MM.1S (cell line): Measurements from ENCODE around the gene BMPR1A.

Experiments
- DNase-seq: peaks from one replicate; pipeline ENCODE4 v3.0.0-alpha.2; 2015
- H2AFZ ChIP-seq: fragments of 300-600 bp; sonication (generic); 2 replicates; pipeline ENCODE4 v1.6.0; 2016; ENCODE audit warnings: antibody characterized with exemption, low read length
- H3F3A ChIP-seq: fragments of 300-600 bp; sonication (generic); 2 replicates; pipeline ENCODE4 v1.6.1; 2016; ENCODE audit warnings: mild to moderate bottlenecking, antibody characterized with exemption, low read length, moderate library complexity, mixed read lengths; ENCODE audit not compliant: insufficient read depth
- H3K27ac ChIP-seq: fragments of 300-600 bp; sonication (generic); 2 replicates; pipeline ENCODE4 v1.5.1; 2016; ENCODE audit warnings: mild to moderate bottlenecking, low read length
- H3K27me3 ChIP-seq: fragments of 300-600 bp; sonication (generic); replicated peaks from 2 replicates; pipeline ENCODE4 v1.6.0; 2016; ENCODE audit warnings: low read length; ENCODE audit not compliant: insufficient read depth
- H3K36me3 ChIP-seq: fragments of 300-600 bp; sonication (generic); replicated peaks from 2 replicates; pipeline ENCODE4 v1.6.1; 2016; ENCODE audit warnings: mild to moderate bottlenecking, low read length, mixed read lengths; ENCODE audit not compliant: insufficient read depth
- H3K4me1 ChIP-seq: fragments of 300-600 bp; sonication (generic); 2 replicates; pipeline ENCODE4 v1.6.1; 2016; ENCODE audit warnings: low read length, mixed read lengths
- H3K4me2 ChIP-seq: fragments of 300-600 bp; sonication (generic); 2 replicates; pipeline ENCODE4 v1.6.0; 2016; ENCODE audit warnings: low read depth, low read length
- H3K4me3 ChIP-seq: fragments of 300-600 bp; sonication (generic); 2 replicates; pipeline ENCODE4 v1.5.1; 2016; ENCODE audit warnings: low read length, mixed read lengths
- H3K79me2 ChIP-seq: fragments of 300-600 bp; sonication (generic); 2 replicates; pipeline ENCODE4 v1.6.1; 2016; ENCODE audit warnings: mixed run types, low read length, mixed read lengths
- H3K9ac ChIP-seq: fragments of 300-600 bp; sonication (generic); 2 replicates; pipeline ENCODE4 v1.6.1; 2016; ENCODE audit warnings: low read length, mixed read lengths
- H3K9me2 ChIP-seq: fragments of 300-600 bp; sonication (generic); replicated peaks from 2 replicates; pipeline ENCODE4 v1.6.1; 2016; ENCODE audit warnings: mild to moderate bottlenecking, low read length, mixed read lengths; ENCODE audit not compliant: insufficient read depth
- H3K9me3 ChIP-seq: fragments of 300-600 bp; sonication (generic); replicated peaks from 2 replicates; pipeline ENCODE4 v1.6.1; 2016; ENCODE audit warnings: mild to moderate bottlenecking, low read length, mixed read lengths; ENCODE audit not compliant: insufficient read depth
- H4K20me1 ChIP-seq: fragments of 300-600 bp; sonication (generic); 2 replicates; pipeline ENCODE4 v1.6.1; 2016; ENCODE audit warnings: mild to moderate bottlenecking, low read length, moderate library complexity, mixed read lengths; ENCODE audit not compliant: insufficient read depth
- EZH2 ChIP-seq: fragments of 300-600 bp; sonication (generic); optimal IDR thresholded peaks from 2 replicates; pipeline ENCODE3; 2017; ENCODE audit warnings: low read depth, mild to moderate bottlenecking, antibody characterized with exemption, low read length, mixed read lengths
- EZH2phosphoT487 ChIP-seq: fragments of 300-600 bp; sonication (generic); IDR thresholded peaks from 2 replicates; pipeline ENCODE4 v1.6.1; 2018; ENCODE audit warnings: antibody characterized with exemption, low read length
- TF ChIP-seq, protein P1 (sequence below): fragments of 300-600 bp; sonication (generic); IDR thresholded peaks from 2 replicates; pipeline ENCODE4 v1.5.1; 2016; ENCODE audit warnings: antibody characterized with exemption, low read length, mixed read lengths

BMPR1A gene

DNA sequence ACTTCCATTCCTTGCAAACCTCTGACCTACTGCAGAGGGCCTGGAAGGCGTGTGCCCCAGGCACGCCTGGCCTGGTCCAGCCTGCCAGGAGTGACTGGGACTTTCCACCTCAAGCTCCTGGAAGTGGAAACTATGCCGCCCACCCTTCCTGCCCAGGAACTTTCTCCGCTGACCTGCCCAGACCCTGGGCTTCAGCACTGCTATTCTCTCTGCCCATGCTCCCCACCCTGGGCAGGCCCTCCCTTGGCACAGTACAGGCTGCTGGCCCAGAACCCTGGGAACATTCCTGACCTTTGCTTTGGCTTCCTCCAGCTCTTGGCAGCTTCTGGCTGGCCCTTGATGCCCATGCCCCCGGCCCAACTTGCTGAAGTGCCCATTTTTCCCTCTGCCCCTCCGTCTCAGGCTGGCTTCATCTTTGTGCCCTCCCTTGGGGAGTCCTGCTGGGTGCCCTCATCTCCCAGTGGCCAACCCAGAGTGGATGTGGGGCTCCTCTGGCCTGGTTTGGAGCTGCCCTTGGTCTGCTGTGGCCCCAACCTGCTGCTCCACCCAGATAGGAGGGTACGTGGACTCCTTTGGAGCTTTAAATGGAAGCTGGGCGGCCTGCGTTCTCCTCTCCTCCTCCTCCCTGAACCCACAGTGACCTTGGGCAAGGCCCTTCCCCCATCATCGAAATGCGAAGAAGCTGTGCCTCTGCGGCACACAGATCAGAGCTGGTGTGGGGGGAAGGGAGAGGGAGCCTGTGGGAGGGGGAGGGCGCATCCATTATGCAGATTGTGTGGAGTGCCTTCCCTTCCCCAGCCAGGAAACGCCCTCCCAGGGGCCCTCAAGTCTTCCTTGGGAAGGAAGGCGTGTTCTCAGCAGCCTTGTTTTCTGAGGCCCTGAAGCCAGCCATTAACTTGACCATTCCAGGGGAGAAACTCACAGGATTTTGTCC lies 197.6 kb downstream of the BMPR1A start:
- no peaks in the 10 kb centered on the region for H3K4me1 ChIP-seq
- H3K9me3 ChIP-seq = no peaks in the 10 kb centered on the region
- no peaks in the 10 kb centered on the region for H3F3A ChIP-seq
- H3K36me3 ChIP-seq = no peaks in the 10 kb centered on the region
- no peak overlapping the region for H3K27ac ChIP-seq
- no peaks in the 10 kb centered on the region for H3K9me2 ChIP-seq
- no peak for DNase-seq
- no peaks in the 10 kb centered on the region for H3K79me2 ChIP-seq
- H3K9ac ChIP-seq = no peak overlapping the region
- H3K4me2 ChIP-seq = no peak overlapping the region
- no peaks in the 10 kb centered on the region for H4K20me1 ChIP-seq
- TF ChIP-seq EZH2 (no peak), EZH2phosphoT487 (no peak)
- TF ChIP-seq, protein P1, sequence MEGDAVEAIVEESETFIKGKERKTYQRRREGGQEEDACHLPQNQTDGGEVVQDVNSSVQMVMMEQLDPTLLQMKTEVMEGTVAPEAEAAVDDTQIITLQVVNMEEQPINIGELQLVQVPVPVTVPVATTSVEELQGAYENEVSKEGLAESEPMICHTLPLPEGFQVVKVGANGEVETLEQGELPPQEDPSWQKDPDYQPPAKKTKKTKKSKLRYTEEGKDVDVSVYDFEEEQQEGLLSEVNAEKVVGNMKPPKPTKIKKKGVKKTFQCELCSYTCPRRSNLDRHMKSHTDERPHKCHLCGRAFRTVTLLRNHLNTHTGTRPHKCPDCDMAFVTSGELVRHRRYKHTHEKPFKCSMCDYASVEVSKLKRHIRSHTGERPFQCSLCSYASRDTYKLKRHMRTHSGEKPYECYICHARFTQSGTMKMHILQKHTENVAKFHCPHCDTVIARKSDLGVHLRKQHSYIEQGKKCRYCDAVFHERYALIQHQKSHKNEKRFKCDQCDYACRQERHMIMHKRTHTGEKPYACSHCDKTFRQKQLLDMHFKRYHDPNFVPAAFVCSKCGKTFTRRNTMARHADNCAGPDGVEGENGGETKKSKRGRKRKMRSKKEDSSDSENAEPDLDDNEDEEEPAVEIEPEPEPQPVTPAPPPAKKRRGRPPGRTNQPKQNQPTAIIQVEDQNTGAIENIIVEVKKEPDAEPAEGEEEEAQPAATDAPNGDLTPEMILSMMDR = no peak
- H3K27me3 ChIP-seq = no peaks in the 10 kb centered on the region
- H2AFZ ChIP-seq = no peak overlapping the region
- no peak overlapping the region for H3K4me3 ChIP-seq

DNA sequence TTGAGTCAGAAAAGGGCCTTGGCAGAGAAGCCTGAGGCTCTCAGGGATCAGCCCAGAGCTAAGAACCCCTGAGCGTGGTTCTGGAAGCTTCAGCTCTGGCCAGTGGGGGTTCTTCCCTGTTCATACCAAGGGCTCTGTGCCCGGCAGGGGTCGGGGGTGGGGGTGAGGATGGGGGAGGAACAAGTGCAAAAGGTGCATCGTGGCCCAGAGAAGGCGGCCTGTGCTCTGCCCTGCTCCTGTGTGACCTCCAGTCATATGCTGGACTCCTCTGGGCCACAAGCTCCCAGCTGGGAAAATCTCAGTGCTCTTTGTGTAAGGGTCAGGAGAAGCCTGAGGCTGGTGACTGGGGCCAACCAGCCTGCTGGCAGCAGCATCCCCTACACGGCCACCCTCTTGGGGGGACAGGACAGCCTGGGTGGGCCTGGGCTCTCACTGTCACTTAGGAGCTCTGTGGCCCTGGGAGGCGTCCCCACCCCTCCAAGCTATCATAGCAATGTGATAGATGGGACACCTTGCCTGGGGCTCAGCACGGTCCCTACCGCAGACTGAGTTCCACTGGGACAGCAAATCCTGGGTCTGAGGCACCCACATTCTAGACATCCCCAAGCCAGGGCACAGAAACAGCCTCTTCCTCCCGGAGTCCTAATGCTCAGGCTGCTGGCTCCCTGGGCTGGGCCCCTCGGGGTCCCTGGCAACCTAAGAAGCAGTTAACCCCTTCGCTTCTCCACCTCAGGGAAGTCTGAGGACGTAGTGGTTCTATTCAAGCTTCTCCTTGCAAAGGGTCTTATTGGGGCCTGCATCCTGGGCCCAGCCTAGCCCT lies 198.5 kb downstream of the BMPR1A start:
- no peaks in the 10 kb centered on the region for H3K9me3 ChIP-seq
- H3K9me2 ChIP-seq = no peaks in the 10 kb centered on the region
- H3K27ac ChIP-seq = no peak overlapping the region
- H3K27me3 ChIP-seq = no peaks in the 10 kb centered on the region
- H3K9ac ChIP-seq = no peak overlapping the region
- no peak for DNase-seq
- TF ChIP-seq, protein P1 = no peak
- no peaks in the 10 kb centered on the region for H3F3A ChIP-seq
- H3K4me3 ChIP-seq = no peak overlapping the region
- no peaks in the 10 kb centered on the region for H3K79me2 ChIP-seq
- no peaks in the 10 kb centered on the region for H4K20me1 ChIP-seq
- no peaks in the 10 kb centered on the region for H3K36me3 ChIP-seq
- H2AFZ ChIP-seq = no peak overlapping the region
- H3K4me1 ChIP-seq = no peaks in the 10 kb centered on the region
- H3K4me2 ChIP-seq = no peak overlapping the region

DNA sequence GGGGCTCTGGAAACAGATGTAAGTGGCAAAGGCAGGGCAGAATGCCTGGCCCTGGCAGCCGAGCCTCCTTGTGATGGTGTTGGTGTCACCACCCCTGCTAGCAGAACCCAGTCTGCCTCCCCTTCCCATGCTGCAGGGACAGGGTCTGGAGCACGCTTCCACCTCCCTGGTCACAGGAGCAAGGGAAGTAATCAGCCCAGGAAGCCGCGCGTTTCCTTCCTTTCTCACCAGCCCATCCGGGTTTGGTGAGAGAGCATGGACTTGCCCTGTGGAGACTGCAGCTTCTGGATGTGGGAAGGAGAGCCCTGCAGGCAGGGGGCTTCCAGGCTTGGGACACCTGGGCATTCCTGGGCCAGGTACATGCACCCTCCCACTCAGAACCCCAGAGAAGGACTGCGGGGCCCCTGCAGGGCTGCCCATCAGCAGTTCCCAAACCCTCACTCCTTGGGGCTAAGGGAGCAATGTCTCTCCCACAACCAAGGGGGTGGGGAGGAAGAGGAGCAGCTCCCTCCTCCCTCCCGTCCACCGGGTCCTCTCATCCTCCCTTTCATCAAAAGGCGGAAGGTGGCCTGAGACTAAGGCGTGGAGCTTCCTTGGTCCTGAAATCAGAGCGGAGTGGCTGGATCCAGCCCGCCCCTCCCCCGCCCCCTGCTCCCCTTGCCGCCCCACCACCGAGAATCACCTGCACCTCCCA lies 199.2 kb downstream of the BMPR1A start:
- Histone ChIP-seq H3K9me3 (no peaks in the 10 kb centered on the region), H3K36me3 (no peaks in the 10 kb centered on the region), H3K27ac (no peak overlapping the region), H4K20me1 (no peaks in the 10 kb centered on the region), H2AFZ (no peak overlapping the region), H3K4me2 (no peak overlapping the region), H3K9me2 (no peaks in the 10 kb centered on the region), H3K79me2 (no peaks in the 10 kb centered on the region), H3K4me1 (0 out of 2 replicates have a peak, but pooled peaks cover 2% of the 10 kb centered on the region), H3K4me3 (no peak overlapping the region), H3K9ac (no peak overlapping the region), H3K27me3 (no peaks in the 10 kb centered on the region), H3F3A (no peaks in the 10 kb centered on the region)
- TF ChIP-seq, protein P1 = no peak
- no peak for TF ChIP-seq EZH2
- no peak for TF ChIP-seq EZH2phosphoT487
- DNase-seq = no peak
